Smooth muscle cell of the coronary artery (primary cell): ENCODE results near the gene HSPB7. TPM values are rescaled to one million over a fixed set of nuclear protein-coding genes. Genes with fewer than 3 reads are reported as not detected.

ENCODE experiments used
- total RNA-seq: library from RNA; depleted of rRNA; stranded (reverse); fragments of >200 nt; gene quantifications from 2 replicates; pipeline ENCODE4 v1.2.3, GENCODE V29; 2014; ENCODE audit warnings: low replicate concordance

Gene HSPB7
- total RNA-seq, result 2.5 and 5.1 TPM in 2 replicates

GRCh38 chr1:16017461-16018303 lies at the start of gene HSPB7:
Gene HSPB7 (minus strand): TSS chr1:16018043. CDS start chr1:16017963, 80 bp downstream.

DNA sequence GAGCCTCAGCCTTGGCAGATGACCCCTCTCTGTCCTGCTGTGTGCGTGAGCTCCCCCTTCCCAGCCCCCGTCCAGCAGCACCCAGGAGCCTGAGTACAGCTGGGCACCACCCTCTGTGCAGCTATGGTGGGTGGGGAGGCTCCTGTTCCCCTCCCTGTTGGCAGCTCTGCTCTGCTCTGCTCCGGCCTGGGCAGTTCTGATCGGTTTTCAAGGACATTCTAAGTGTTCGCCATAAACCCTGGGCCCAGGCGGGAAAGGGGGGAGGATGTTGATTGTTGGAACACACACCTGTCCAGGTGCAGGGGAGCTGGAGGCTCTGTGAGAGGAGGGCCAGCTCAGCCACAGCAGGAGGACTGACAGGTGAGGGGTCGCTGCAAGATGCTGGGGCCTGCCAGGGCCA lies 25.7 kb upstream of the HSPB7 start, which contains the start of gene CLCNKB:
CLCNKB (plus strand) TSS at position 262 of the 400 bp plus-strand sequence. CDS start 711 bp downstream, outside the sequence.

GRCh38 chr1:16021681-16022080 lies 3.8 kb upstream of the HSPB7 start, which contains the start of gene CLCNKA:
Gene CLCNKA (plus strand): TSS chr1:16022036. CDS start chr1:16022620, 584 bp downstream.

GRCh38 chr1:15975805-15976680 lies 41.8 kb downstream of the HSPB7 start, which contains the start of gene ZBTB17:
Gene ZBTB17 (minus strand): TSS chr1:15976101. CDS start chr1:15948495, 27,606 bp downstream.

Other genes with a start within 250 kb of the HSPB7 start
- gene UQCRHL, start 210.4 kb downstream of the HSPB7 start, total RNA-seq, result 11.4 and 18.3 TPM in 2 replicates
- 10.8 and 22.1 TPM in 2 replicates for gene SPEN, start 170.3 kb downstream of the HSPB7 start, total RNA-seq
- gene ZBTB17, start 41.9 kb downstream of the HSPB7 start, total RNA-seq, result 39.5 and 76.3 TPM in 2 replicates
- not detected in 2 replicates for gene SRARP, start 13.8 kb downstream of the HSPB7 start, total RNA-seq
- gene CLCNKA, start 4.0 kb upstream of the HSPB7 start, total RNA-seq, result 0.08 and 0.35 TPM in 2 replicates
- 0.08 TPM in 1 of 2 replicates, not detected in the other for gene CLCNKB, start 25.7 kb upstream of the HSPB7 start, total RNA-seq
- 0.08 TPM in 1 of 2 replicates, not detected in the other for gene FAM131C, start 55.6 kb upstream of the HSPB7 start, total RNA-seq
- 13.0 and 66.0 TPM in 2 replicates for gene EPHA2, start 138.0 kb upstream of the HSPB7 start, total RNA-seq
- 4.3 and 5.5 TPM in 2 replicates for gene ARHGEF19, start 194.6 kb upstream of the HSPB7 start, total RNA-seq
- gene CPLANE2, start 219.1 kb upstream of the HSPB7 start, total RNA-seq, result 9.0 and 10.9 TPM in 2 replicates